K562 (cell line): ENCODE measurements around the gene R3HDM1. TPM values are rescaled to one million over a fixed set of nuclear protein-coding genes. Genes with fewer than 3 reads are reported as not detected.

ENCODE experiments used
- CBX5 ChIP-seq: IDR thresholded peaks from 2 replicates; pipeline ENCODE4 v1.6.1; 2014; ENCODE audit warnings: low read depth, borderline replicate concordance
- CEBPB ChIP-seq: fragments of 450-650 bp; IDR thresholded peaks from 2 replicates; pipeline ENCODE4 v1.6.1; 2016; ENCODE audit warnings: missing genetic modification characterization, missing compliant biosample characterization
- ELK3 ChIP-seq: fragments of 450-650 bp; formaldehyde crosslinking; IDR thresholded peaks from 2 replicates; pipeline ENCODE4 v1.4.0; 2020; ENCODE audit warnings: mild to moderate bottlenecking
- NCOR1 ChIP-seq: fragments of 450-650 bp; IDR thresholded peaks from 2 replicates; pipeline ENCODE4 v1.6.1; 2016; ENCODE audit warnings: mild to moderate bottlenecking, moderate library complexity
- NFE2L1 ChIP-seq: fragments of 450-650 bp; IDR thresholded peaks from 2 replicates; pipeline ENCODE4 v1.6.1; 2016; ENCODE audit warnings: missing genetic modification characterization, low read depth, mild to moderate bottlenecking, missing compliant biosample characterization, moderate library complexity, borderline replicate concordance
- RUNX1 ChIP-seq: sonication (generic); IDR thresholded peaks from 2 replicates; pipeline ENCODE4 v1.6.1; 2016; ENCODE audit warnings: antibody characterized with exemption, low read depth
- SMAD2 ChIP-seq: fragments of 150-350 bp; IDR thresholded peaks from 2 replicates; pipeline ENCODE4 v1.6.1; 2014; ENCODE audit warnings: low read depth, mild to moderate bottlenecking, low read length
- XRCC3 ChIP-seq: fragments of 450-650 bp; IDR thresholded peaks from 2 replicates; pipeline ENCODE4 v1.6.1; 2017; ENCODE audit warnings: mild to moderate bottlenecking, moderate library complexity
- ZFP36 ChIP-seq: fragments of 150-350 bp; IDR thresholded peaks from 2 replicates; pipeline ENCODE4 v1.6.1; 2018; ENCODE audit warnings: low read length, low read depth; ENCODE audit not compliant: partially characterized antibody
- ZNF12 ChIP-seq: sonication (generic); formaldehyde crosslinking; IDR thresholded peaks from 2 replicates; pipeline ENCODE4 v1.4.0; 2020; ENCODE audit warnings: mild to moderate bottlenecking, missing genetic modification reagents
- ZNF583 ChIP-seq: fragments of 250-450 bp; sonication (Bioruptor Pico); IDR thresholded peaks from 2 replicates; pipeline ENCODE4 v1.4.0; 2020
- polyA plus RNA-seq, 8 experiments: library from polyadenylated mRNA; depleted of rRNA in 4 of 8; stranded (reverse) in 5 of 8; unstranded in 3 of 8; fragments of >200 nt; fragmentation: Nextera tagmentation in 2 of 8; fragmentation: Illumina TruSeq in 1 of 8; extraction: Ambion mirVana in 2 of 8; extraction: Trizol in 1 of 8; gene quantifications; 2 replicates each; pipeline versions ENCODE4 v1.2.1 to v1.2.3, GENCODE V29; 2011 to 2014; ENCODE audit warnings: inconsistent platforms in 1 of 8, missing spikeins in 1 of 8
- total RNA-seq, 7 experiments: library from RNA; depleted of rRNA in 6 of 7; stranded (reverse); fragments of >200 nt in 6 of 7; fragmentation: Illumina TruSeq in 2 of 7; extraction: Trizol in 2 of 7; gene quantifications; 2 replicates each; pipeline versions ENCODE4 v1.2.1 to v1.2.3, GENCODE V29; 2011 to 2021; ENCODE audit warnings: low replicate concordance in 1 of 7
- TF ChIP-seq, protein P1 (sequence below), 2 experiments: fragments of 450-650 bp; IDR thresholded peaks; 2 replicates each; pipeline ENCODE4 v1.6.1; 2018; ENCODE audit warnings: mild to moderate bottlenecking in 2 of 2, low read depth in 1 of 2; ENCODE audit not compliant: partially characterized antibody in 2 of 2
- TF ChIP-seq, protein P2 (sequence below): sonication (generic); formaldehyde crosslinking; IDR thresholded peaks from 2 replicates; pipeline ENCODE4 v1.8.0; 2022; ENCODE audit warnings: mild to moderate bottlenecking, missing genetic modification reagents
- TF ChIP-seq, protein P3 (sequence below): fragments of 250-450 bp; sonication (Bioruptor Pico); IDR thresholded peaks from 2 replicates; pipeline ENCODE4 v1.4.0; 2020; ENCODE audit warnings: mild to moderate bottlenecking, moderate library complexity

Gene R3HDM1
- total and polyA plus RNA-seq, 9 of the 15 experiments (the other 6 are each of a cell fraction or from before 2014, with no cell fraction given): 12.4 to 89.4 (median 31.0) TPM

DNA sequence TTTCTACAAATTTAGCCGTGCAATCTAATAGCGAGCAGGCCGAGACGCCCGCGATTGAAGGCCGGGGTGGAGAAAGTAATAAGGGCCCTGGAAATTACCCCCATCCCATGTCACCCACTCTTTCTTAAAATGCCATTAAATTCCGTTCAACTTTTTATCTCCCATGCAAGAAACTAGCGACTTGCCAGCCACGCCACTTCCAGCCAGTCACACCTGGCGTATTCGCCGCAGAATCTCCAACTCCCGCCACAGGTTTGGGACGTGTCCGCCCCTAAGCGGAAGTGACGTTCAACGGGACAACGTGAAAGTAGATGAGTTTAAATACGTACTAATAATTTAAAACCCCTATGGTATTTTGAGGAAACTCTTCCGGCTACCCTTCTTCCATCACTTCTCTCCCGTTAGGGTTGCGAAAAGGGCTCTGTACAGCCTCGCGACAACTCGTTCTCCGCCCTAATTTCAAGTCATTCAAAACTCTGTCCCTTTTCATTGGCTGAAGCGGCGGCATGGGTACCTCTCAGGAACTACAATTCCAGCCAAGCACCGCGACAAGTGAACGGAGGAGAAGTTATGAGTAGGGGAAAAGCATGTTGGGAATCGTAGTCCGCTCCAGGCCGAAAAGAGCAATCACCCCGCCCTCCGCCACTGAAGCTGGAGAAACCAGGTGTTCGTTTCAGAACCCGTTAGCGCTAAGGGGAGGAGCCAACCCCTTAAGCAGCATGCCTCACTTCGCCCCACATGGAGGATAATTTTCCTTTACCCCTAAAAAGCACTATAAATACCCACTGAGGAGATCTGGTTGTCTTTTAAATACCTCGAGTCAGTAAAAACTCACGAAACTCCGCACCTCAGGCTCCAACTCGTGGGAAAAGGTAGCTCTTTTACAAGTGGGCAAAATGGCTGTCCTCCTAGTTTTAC is 712 bp upstream of the R3HDM1 start, which contains the start of gene ZRANB3 (continued):
- TF ChIP-seq RUNX1: no peak
- no peak for TF ChIP-seq CBX5
- no peak for TF ChIP-seq NCOR1
- no peak for TF ChIP-seq XRCC3
- TF ChIP-seq NFE2L1: no peak
- TF ChIP-seq ELK3: no peak
- TF ChIP-seq, protein P1, sequence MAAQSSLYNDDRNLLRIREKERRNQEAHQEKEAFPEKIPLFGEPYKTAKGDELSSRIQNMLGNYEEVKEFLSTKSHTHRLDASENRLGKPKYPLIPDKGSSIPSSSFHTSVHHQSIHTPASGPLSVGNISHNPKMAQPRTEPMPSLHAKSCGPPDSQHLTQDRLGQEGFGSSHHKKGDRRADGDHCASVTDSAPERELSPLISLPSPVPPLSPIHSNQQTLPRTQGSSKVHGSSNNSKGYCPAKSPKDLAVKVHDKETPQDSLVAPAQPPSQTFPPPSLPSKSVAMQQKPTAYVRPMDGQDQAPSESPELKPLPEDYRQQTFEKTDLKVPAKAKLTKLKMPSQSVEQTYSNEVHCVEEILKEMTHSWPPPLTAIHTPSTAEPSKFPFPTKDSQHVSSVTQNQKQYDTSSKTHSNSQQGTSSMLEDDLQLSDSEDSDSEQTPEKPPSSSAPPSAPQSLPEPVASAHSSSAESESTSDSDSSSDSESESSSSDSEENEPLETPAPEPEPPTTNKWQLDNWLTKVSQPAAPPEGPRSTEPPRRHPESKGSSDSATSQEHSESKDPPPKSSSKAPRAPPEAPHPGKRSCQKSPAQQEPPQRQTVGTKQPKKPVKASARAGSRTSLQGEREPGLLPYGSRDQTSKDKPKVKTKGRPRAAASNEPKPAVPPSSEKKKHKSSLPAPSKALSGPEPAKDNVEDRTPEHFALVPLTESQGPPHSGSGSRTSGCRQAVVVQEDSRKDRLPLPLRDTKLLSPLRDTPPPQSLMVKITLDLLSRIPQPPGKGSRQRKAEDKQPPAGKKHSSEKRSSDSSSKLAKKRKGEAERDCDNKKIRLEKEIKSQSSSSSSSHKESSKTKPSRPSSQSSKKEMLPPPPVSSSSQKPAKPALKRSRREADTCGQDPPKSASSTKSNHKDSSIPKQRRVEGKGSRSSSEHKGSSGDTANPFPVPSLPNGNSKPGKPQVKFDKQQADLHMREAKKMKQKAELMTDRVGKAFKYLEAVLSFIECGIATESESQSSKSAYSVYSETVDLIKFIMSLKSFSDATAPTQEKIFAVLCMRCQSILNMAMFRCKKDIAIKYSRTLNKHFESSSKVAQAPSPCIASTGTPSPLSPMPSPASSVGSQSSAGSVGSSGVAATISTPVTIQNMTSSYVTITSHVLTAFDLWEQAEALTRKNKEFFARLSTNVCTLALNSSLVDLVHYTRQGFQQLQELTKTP (IDR thresholded peaks at IDR 0.05; ENCODE audit: low read depth in 1 of 2, partially characterized antibody in 2 of 2): peak in 1 of 2 experiments; percentile 98
- no peak for TF ChIP-seq ZNF12 (CRISPR knock-in tag)
- TF ChIP-seq ZNF583: no peak
- no peak for TF ChIP-seq ZFP36
- TF ChIP-seq CEBPB (tag): peak; percentile 77; the same call in 1 of the 2 replicates
- TF ChIP-seq, protein P2, sequence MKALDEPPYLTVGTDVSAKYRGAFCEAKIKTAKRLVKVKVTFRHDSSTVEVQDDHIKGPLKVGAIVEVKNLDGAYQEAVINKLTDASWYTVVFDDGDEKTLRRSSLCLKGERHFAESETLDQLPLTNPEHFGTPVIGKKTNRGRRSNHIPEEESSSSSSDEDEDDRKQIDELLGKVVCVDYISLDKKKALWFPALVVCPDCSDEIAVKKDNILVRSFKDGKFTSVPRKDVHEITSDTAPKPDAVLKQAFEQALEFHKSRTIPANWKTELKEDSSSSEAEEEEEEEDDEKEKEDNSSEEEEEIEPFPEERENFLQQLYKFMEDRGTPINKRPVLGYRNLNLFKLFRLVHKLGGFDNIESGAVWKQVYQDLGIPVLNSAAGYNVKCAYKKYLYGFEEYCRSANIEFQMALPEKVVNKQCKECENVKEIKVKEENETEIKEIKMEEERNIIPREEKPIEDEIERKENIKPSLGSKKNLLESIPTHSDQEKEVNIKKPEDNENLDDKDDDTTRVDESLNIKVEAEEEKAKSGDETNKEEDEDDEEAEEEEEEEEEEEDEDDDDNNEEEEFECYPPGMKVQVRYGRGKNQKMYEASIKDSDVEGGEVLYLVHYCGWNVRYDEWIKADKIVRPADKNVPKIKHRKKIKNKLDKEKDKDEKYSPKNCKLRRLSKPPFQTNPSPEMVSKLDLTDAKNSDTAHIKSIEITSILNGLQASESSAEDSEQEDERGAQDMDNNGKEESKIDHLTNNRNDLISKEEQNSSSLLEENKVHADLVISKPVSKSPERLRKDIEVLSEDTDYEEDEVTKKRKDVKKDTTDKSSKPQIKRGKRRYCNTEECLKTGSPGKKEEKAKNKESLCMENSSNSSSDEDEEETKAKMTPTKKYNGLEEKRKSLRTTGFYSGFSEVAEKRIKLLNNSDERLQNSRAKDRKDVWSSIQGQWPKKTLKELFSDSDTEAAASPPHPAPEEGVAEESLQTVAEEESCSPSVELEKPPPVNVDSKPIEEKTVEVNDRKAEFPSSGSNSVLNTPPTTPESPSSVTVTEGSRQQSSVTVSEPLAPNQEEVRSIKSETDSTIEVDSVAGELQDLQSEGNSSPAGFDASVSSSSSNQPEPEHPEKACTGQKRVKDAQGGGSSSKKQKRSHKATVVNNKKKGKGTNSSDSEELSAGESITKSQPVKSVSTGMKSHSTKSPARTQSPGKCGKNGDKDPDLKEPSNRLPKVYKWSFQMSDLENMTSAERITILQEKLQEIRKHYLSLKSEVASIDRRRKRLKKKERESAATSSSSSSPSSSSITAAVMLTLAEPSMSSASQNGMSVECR (CRISPR knock-in tag): no peak
- TF ChIP-seq SMAD2: no peak
- TF ChIP-seq, protein P3, sequence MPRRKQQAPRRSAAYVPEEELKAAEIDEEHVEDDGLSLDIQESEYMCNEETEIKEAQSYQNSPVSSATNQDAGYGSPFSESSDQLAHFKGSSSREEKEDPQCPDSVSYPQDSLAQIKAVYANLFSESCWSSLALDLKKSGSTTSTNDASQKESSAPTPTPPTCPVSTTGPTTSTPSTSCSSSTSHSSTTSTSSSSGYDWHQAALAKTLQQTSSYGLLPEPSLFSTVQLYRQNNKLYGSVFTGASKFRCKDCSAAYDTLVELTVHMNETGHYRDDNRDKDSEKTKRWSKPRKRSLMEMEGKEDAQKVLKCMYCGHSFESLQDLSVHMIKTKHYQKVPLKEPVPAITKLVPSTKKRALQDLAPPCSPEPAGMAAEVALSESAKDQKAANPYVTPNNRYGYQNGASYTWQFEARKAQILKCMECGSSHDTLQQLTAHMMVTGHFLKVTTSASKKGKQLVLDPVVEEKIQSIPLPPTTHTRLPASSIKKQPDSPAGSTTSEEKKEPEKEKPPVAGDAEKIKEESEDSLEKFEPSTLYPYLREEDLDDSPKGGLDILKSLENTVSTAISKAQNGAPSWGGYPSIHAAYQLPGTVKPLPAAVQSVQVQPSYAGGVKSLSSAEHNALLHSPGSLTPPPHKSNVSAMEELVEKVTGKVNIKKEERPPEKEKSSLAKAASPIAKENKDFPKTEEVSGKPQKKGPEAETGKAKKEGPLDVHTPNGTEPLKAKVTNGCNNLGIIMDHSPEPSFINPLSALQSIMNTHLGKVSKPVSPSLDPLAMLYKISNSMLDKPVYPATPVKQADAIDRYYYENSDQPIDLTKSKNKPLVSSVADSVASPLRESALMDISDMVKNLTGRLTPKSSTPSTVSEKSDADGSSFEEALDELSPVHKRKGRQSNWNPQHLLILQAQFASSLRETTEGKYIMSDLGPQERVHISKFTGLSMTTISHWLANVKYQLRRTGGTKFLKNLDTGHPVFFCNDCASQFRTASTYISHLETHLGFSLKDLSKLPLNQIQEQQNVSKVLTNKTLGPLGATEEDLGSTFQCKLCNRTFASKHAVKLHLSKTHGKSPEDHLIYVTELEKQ (CRISPR knock-in tag): no peak
